PC-3 (cell line): ENCODE data around the gene ADM2.

Source experiments
- EZH2phosphoT487 ChIP-seq: fragments of 300-600 bp; sonication (generic); IDR thresholded peaks from 2 replicates; pipeline ENCODE4 v1.6.1; 2018; ENCODE audit warnings: mild to moderate bottlenecking, antibody characterized with exemption, low read length, borderline replicate concordance
- TF ChIP-seq, protein P1 (sequence below): fragments of 300-600 bp; sonication (generic); conservative IDR thresholded peaks from 2 replicates; pipeline ENCODE4 v1.5.1; 2017; ENCODE audit warnings: antibody characterized with exemption, low read depth, mild to moderate bottlenecking, low read length

DNA sequence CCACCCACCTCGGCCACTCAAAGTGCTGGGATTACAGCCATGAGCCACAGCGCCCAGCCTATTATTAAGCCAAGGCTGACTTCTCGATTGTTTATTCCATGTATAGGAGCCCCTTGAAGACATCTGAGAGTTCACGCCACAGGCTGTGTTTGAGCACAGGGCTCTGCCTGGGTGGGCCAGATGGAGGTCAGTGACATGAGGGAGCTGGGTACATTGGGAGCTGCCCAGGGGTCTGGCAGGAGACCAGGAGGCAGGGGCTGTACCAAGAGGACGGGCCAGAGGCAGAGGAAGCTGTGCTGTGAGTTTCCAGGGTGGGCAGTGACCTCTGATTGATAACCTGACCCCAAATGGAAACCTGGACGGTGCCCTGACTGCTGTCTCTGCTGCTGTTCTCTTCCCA lies 20.8 kb downstream of the ADM2 start:
- TF ChIP-seq EZH2phosphoT487: no peak
- TF ChIP-seq, protein P1, sequence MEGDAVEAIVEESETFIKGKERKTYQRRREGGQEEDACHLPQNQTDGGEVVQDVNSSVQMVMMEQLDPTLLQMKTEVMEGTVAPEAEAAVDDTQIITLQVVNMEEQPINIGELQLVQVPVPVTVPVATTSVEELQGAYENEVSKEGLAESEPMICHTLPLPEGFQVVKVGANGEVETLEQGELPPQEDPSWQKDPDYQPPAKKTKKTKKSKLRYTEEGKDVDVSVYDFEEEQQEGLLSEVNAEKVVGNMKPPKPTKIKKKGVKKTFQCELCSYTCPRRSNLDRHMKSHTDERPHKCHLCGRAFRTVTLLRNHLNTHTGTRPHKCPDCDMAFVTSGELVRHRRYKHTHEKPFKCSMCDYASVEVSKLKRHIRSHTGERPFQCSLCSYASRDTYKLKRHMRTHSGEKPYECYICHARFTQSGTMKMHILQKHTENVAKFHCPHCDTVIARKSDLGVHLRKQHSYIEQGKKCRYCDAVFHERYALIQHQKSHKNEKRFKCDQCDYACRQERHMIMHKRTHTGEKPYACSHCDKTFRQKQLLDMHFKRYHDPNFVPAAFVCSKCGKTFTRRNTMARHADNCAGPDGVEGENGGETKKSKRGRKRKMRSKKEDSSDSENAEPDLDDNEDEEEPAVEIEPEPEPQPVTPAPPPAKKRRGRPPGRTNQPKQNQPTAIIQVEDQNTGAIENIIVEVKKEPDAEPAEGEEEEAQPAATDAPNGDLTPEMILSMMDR: no peak
